SIG-M5 treated with dmso at 0.1 percent for 504 hours (cell line): Measurements from ENCODE around the gene ZNF775.

Experiments
- DNase-seq: peaks from one replicate; lab custom pipeline; 2025; ENCODE audit not compliant: unreplicated experiment; lab: John Stamatoyannopoulos, UW

The ZNF775 gene

DNA sequence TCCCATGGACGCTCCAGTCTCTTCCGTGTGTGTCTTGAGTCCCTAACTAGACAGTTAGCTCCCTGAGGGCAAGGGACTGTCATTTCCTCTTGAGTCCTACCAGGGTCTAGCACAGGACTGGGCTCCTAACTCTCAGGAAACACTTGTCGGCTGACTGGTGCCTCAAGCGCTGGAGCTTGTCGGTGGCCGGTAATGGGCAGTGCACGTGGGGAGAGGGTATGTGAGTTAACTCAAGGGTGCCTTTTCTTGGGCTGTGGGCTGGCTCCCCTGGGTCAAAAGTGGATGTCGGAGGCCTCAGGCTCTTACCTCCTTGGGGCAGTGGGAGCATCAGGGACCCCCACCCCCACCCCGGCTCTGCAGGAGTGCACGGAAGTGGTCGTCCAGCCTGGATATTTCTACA lies 32.9 kb downstream of the ZNF775 start:
- no peak for DNase-seq

DNA sequence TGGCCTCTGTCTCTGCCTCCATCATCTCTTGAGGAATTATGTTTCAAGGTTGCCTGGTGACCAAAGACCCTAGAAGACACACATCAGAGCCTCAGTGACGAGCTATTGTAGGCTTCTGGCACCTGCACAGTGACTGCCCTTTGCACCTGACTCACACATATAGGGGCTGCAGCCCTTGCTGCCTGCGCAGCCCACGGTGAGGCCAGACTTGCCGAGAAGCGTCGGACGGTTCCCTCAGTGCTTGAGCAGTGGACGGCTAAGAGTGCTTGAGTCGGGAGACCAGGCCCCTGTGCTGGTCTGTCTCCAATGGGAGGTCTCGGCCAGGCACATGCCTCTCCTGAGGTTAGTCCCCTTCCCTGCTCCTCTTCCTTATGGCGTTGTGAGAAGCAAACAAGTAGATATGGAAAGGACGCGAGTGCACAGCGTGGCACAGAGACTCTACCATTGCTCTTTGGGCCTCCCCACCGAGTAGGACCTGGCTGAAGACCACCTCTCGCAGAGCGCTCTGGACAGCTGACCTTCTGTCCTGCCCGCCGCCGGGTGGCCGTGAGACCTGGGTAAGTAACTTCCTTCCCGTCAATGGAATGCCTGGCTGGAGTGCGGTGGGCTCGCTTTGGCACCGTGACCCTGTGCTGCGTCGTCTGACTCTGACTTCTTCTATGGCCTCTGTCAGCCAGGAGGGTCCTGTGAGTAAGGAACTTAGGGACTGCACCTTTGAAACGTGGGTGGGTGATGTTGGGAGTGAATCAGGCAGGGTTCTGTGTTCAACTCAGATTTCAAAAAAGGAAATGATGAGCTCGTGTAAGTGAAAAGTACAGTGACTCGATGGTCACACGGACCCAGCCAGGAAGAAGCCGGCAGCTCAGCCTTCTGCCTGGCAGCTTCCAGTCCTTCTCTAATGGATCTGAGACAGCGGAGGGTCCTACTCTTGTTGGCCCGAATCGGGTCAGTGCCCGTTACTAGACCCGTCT lies 33.7 kb downstream of the ZNF775 start:
- DNase-seq, result no peak

DNA sequence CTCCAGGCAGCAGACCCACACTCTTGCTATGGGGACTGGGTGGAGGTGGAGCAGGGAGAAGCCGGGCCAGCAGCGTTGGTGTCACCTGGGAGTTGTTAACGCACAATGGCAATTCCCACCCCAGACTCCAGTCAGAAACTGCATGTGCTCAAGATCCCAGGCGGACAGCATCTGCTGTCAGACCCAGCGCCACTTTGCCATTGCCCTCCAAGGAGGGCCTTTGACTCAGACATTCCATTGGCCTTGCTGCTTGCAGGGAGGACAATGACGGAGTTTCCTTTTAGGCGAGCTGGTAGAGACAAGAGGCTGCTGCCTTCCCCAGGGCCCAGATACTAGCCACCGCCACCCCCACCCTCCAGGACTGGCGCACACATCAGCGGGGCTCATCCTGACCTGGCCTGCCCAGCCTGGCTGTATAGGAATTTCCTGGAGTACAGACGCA lies 34.5 kb downstream of the ZNF775 start:
- DNase-seq, result no peak

DNA sequence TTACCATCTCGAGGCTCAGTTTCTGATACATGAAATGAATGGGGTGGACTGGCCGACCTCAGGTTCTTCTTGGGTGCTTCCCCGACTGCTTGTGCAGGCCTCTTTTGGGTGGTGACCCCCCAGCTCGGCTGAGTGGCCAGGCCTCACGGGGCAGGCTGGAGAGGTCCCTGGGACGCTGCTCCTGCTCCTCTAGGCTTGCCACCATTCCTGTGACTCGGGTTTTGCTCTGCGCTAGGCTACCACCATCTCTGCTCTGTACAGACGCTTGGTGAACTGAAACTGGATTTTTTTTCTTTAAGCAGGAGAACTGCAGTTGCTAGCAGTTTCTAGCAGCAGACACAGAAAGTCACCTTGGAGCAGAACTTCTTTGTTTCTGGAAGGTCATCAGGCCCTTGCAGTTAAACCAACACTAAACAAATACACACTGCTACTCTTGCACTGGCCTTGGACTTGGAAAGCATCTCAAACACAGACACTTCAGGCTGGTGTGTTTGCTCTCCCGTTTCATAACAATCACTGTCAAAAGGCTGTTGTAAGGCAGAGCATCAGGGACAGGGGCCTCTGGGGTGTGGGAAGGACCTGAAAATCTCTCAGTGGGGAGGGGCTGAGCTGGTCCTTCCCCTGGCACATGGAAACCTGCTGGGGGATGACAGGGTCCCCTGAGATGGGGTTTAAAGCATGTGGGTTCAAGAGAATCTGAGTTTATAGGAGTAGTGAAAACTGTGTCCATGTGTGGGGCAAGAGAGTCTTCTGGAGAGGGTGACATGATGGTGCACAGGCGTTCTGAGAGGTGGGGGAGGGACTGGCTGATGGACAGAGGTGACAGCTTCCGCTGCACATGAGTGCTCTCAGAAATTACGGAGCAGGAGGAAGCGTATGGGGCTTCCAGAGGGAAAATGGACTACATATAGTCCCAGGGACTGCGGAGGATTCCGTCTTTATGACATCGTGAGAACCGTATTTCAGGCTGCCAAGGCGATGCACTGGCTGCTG lies 36.3 kb downstream of the ZNF775 start:
- no peak for DNase-seq

DNA sequence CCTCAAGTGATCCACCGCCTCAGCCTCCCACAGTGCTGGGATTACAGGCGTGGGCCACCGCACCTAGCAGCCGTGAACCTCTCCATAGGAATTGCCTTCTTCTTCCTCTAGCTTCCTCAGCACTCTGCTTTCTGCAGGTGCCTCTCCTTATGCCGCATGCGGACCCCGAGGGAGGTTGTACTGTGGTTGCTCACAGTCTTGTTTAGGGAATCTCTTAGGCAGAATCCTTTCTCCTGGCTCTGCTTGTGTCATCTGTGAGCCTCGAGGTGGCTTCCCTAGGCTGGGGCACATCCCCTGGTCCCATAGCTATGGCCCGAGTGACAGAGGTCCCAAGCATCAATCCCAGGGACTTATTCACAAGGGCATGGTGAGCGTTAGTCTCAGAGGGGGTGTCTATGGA lies 38.1 kb downstream of the ZNF775 start:
- no peak for DNase-seq

DNA sequence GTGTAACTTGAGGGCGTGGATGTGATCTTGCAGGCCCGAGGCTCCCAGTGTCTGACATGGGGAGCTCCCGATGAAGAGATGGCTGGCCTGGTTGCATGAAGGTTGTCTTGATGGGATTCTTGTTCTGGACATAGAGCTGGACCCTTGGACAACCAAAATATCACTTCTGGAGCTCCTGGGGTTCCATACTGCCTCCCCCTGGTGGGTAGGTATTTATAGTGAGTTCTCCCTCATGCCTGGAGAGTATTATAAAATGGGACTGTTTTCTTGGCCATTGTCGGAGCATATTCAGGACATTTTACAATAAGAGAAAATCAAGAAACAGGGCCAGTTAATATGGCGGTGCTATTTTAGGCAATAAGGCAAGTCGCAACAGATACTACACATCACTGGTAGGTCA lies 38.7 kb downstream of the ZNF775 start:
- no peak for DNase-seq

DNA sequence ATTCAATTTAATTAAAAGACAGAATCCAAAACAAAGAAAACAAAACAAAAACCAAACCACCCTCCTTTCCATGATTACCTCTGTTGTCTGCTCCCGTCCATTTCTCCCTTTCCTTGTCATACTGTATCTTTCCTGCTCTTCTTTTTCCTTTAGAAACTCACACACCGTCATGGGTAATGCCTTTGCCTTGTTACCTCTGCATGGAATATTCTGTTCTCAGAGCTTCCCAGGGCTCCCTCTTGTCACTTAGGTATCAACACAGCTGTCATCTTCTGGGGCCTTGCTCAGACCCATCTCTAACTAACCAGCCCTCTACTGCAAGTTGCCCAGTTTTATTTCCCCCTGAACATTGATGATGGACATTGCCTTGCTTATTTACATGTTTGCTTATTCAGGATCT lies 41.1 kb downstream of the ZNF775 start:
- DNase-seq, result no peak

DNA sequence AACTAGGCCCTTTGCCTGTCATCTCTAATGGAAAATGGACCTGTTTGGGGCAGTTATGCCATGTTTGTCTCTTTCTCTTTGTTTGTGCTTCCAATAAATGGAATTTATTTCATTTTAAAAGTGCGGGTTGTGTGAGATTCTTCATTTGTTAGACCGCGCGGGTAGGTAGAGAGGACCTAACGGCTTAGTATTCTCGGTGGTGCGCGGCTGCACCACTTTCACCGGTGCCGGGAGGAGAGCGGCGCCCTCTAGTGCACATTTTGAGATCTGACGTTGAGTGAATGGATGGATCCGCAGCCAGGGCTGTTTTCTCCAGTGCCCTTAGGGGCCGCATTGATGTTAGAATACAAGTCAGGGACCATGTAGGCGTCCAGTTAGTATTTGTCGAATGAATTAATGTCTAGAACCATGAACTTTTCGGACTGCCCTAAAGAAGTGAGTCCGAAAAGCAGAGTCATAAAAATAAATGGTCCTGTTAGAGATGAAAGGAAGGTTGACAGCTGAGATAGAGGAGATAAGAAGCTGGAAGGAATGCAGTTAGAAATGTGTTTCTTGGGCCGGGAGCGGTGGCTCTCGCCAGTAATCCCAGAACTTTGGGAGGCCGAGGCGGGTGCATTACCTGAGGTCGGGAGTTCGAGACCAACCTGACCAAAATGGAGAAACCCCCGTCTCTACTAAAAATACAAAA lies 42.0 kb downstream of the ZNF775 start:
- peak; percentile 71 for DNase-seq

DNA sequence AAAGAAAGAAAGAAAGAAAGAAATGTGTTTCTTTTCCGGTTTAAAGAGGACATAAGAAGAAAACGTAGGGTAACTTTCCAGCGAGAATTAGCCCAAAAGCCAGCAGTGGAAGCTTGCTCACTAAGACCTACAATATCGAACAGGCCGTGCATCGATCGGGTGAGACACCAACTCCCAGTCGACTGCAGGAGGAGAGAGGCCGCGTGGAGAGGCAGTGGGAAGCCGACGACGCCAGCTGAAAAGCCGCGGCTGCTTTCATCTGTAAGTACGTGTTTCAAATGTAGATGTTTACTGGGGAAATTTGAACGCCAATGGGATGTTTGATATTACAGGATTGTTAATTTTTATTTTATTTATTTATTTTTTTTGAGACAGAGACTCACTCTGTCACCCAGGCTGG lies 42.7 kb downstream of the ZNF775 start:
- DNase-seq, result no peak

DNA sequence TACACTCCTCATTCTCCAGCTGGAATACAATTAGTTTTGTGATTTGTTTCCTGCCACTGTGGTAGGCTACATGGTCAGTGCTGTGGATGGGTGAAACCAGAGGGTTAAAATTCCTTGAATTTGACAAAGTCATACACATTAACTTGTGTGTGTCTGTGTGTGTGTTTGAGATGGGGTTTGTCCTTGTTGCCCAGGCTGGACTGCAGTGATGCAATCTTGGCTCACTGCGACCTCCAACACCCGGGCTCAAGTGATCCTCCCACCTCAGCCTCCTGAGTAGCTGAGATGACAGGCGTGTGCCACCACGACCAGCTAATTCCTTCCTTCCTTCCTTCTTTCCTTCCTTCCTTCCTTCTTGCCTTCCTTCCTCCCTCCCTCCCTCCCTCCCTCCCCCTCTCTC lies 46.5 kb downstream of the ZNF775 start:
- DNase-seq, result no peak

DNA sequence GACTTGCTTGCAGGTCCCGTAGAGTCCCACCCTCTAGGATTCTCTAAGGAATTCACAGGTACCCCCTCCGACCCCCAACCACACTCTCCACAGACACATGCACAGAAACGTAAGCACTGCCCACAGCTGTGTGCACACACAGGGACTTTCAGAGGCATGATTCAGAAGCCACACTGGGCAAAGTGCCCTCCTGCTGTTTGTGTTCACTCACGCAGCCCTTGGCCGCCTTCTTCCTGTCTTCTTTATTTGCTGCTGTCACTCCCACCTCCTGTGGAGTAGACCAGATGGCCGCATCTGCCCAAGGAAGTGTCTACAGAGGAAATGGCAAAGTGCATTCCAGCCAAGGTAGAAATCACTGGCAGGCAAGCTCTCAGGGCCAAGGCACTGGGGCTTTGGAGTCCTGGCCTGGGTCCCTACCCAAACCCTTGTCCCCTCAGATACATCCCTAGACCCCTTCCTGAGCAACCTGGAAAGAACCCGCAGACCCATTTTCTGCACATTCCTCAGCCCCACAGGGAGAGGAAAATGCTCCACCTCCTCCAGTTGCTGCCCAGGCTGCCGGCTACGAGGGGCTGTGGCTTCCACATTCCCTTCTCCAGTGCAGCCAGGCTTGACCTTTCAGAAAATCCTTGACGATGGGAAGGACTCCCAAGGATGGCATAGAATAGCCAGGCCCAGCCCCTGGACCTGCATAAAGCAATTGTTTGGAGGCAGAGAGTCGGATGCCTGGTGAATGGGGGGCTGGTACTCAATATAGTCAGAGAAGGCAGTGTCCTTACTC lies 49.7 kb downstream of the ZNF775 start:
- peak; percentile 90 for DNase-seq

DNA sequence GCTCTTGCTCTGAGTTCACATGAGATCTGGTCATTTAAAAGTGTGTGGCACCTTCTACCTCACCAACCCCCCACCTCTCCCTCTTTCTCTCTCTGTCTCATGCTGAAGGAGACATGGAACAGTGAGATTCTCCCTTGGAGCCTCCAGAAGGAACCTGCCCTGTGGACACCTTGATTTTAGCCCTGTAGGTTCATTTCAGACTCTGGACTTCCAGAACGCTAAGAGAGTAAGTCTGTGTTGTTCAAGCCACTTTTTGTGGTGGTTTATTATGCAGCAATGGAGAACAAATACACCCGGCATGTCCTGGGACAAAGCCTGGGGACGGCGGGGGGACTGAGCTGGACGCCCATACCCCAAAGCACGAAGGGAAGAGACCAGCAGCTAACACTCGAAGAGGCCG lies 50.6 kb downstream of the ZNF775 start:
- DNase-seq, result no peak

DNA sequence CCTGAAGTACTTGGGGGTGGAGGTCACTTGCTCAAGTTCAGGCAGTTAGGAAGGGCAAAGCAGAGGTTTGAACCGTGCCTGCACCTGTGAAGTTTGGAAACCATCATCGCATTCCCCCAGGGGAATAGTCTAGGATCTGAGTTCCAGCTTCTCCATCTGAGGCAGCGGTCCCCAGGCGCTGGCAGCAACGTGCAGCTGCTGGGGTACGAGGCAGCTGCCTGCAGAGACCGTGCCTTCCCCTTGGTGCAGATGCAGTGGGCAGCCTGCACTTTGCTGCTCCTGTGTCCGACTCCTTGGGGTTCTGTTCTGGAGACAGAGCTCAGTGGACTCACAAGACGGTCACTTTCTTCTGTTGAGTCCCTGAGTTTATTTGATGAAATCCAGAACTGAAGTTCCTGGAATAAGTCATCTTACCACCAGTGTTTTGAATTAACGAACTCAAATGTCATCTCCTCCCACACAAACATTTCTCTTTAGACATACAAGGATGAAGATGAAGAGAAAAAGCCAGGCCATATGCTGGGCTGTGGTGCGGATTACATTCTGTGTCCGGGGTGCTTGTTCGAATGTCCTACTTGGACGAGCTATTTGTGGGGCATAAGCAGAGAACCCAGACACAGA lies 51.4 kb downstream of the ZNF775 start:
- DNase-seq, result no peak

DNA sequence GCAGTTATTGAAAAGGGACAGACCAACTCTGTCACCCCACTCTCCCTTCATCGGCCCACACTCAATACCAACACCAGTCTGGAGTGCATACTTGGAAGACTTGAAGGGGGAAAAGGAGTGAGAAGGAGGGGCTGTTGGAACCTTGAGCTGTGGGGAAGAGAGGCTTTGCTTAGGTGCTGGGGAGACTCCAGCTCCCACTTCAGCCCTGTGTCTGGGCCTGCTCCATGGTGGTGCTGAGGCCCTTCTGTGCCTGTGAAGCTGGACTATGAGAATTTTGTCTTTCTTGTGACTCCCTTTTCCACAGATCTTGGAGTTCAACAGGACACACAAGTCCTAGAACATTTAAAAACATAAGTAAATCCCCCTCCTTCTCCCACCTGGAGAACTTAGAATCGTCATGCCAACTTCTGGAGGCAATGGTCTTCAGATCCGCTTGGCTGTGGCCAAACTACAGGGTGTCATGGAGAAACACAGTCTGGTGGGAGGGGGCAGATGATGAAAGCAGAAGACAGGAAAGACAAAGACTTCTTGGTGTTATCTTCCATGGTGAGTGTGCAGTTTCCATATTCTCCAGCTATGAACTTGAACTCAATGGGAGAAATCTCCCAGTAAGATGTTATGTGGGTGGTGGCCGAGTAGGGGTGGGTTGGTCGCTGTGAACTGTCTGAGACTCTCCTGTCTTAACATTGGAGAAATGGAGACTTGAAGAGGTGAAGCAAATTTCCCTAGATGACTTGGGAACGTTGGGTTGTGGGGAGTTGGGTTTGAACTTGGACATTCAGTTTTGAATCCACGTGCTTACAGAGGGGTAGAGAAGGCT lies 52.9 kb downstream of the ZNF775 start:
- no peak for DNase-seq

DNA sequence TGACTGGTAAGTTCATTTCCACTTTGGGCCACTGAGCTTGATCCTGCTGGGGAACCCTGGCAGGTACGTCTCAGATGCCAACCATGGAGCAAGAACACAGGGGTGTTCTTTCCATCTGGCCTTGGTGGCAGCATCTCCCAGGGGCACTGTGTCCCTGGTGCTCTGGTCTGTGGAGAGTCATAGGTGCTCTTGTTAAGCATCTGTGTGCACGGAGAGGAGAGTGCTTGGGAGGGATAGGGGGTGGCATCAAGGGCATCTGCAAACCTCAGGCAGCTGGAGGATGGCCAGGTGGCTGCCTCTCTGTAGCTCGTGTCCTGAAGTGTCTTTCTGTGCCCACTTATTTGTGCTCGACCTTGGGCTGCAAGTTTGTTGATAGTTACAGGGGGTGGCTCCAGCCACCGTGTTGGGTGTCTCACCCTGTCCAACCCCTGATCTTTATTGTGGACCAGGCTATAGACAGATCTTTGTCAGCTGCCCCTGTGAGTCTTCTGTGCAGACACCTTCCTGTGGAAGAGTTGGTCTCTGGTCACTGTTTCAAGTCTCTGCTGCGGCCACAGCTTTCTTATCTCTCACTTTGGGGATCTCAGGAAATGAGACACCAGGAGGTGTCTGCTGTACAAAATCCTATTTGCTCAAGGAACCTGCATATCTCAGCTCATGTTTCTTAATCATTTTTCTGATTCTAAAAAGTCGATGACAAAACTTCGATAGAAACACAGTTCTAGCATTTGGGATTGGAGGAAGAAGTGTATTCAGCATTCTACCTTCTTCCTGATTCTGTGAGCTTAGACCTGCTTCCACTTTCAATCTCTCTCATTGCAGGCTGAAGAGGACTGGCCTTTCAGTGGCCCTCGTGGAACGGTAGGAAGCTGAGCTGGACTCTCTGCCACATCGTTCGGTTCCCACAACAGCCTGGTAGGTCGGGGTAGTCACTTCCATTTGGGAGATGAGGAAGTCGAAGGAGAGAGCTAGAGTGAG lies 54.1 kb downstream of the ZNF775 start:
- peak; percentile 43 for DNase-seq

DNA sequence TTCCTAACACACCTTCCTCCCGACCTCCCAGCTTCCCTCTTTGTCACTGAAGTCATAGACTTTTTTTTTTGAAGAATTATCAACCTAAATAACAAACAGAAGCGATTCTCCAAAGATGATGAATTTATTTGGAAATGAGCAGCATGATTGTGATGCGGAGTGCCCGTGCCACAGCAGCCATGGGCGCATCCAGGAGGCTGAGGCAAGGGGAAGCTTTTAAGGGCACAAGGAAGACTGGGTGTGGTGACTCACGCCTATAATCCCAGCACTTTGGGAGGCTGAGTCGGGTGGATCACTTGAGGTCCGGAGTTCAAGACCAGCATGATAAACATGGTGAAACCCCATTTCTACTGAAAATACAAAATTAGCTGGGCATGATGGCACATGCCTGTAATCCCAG lies 55.1 kb downstream of the ZNF775 start:
- DNase-seq, result no peak

DNA sequence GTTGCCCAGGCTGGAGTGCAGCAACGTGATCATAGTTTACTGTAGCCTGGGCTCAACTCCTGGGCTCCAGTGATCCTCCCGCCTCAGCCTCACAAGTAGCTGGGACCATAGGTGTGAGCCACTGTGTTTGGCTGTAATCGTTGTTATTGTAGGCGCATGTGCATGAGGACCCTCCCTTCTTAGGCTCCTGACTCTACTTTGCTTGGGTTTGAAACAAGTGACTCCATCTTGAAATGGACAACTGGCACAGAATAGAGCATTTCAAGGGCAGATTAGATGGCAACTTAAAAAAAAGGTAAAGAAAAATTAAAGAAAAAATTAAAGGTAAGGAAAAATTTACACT lies 55.9 kb downstream of the ZNF775 start:
- no peak for DNase-seq
